Caco-2 (cell line): ENCODE data around the gene ELMOD1. TPM values are rescaled to one million over a fixed set of nuclear protein-coding genes. Genes with fewer than 3 reads are reported as not detected.

Experiments
- BruUV-seq: library from RNA; stranded (reverse); fragments of 400-500 nt; replicated peaks from 2 replicates; lab custom pipeline; 2021; lab: Mats Ljungman, UMichigan
- CTCF ChIA-PET: fragments of 300-600 bp; sonication (Branson Sonifier 250); formaldehyde crosslinking; loops from one replicate; lab custom pipeline; 2022; ENCODE audit warnings: antibody characterized with exemption; lab: Charles Lee
- POLR2A ChIA-PET: fragments of 300-600 bp; sonication (Branson Sonifier 250); formaldehyde crosslinking; loops from one replicate; lab custom pipeline; 2022; ENCODE audit warnings: antibody characterized with exemption; lab: Charles Lee
- DNase-seq, 2 experiments: peaks; one replicate each; pipeline versions ENCODE4 v3.0.0 to v3.0.0-alpha.2; 2020 to 2022
- H3K27me3 ChIP-seq: replicated peaks from 2 replicates; pipeline ENCODE4 v1.6.0; 2011; ENCODE audit warnings: low read length; ENCODE audit not compliant: control insufficient read depth, insufficient read depth
- H3K36me3 ChIP-seq: 2 replicates; pipeline ENCODE4 v1.5.1; 2011; ENCODE audit warnings: low read length; ENCODE audit not compliant: control insufficient read depth, insufficient read depth
- H3K4me1 ChIP-seq: fragments of 250-450 bp; sonication (Bioruptor Pico); 2 replicates; pipeline ENCODE4 v1.5.1; 2020; ENCODE audit warnings: mild to moderate bottlenecking
- H3K4me3 ChIP-seq: 2 replicates; pipeline ENCODE4 v1.5.1; 2011; ENCODE audit warnings: low read depth, mild to moderate bottlenecking, control low read depth, low read length
- H3K9me3 ChIP-seq: fragments of 250-450 bp; sonication (Bioruptor Pico); 2 replicates; pipeline ENCODE4 v1.5.1; 2020; ENCODE audit warnings: mild to moderate bottlenecking, moderate library complexity
- H3K27ac Mint-ChIP-seq: one replicate; pipeline ENCODE4 v1.8.0; 2022; ENCODE audit warnings: mixed read lengths; ENCODE audit not compliant: unreplicated experiment
- H3K27me3 Mint-ChIP-seq: one replicate; pipeline ENCODE4 v1.8.0; 2022; ENCODE audit warnings: mixed read lengths; ENCODE audit not compliant: insufficient read depth, unreplicated experiment
- H3K36me3 Mint-ChIP-seq: one replicate; pipeline ENCODE4 v1.8.0; 2022; ENCODE audit warnings: mild to moderate bottlenecking, mixed read lengths; ENCODE audit not compliant: insufficient read depth, unreplicated experiment
- H3K4me1 Mint-ChIP-seq: one replicate; pipeline ENCODE4 v1.8.0; 2022; ENCODE audit warnings: low read depth, mixed read lengths; ENCODE audit not compliant: unreplicated experiment
- H3K4me3 Mint-ChIP-seq: one replicate; pipeline ENCODE4 v1.8.0; 2022; ENCODE audit warnings: mild to moderate bottlenecking, moderate library complexity, mixed read lengths; ENCODE audit not compliant: unreplicated experiment
- H3K9me3 Mint-ChIP-seq: one replicate; pipeline ENCODE4 v1.8.0; 2022; ENCODE audit warnings: mixed read lengths; ENCODE audit not compliant: unreplicated experiment
- intact Hi-C: fragments of 100-400 bp; cut with micrococcal nuclease; formaldehyde crosslinking; loops from one replicate; pipeline ENCODE4 v1.10.0; 2022; ENCODE audit not compliant: unreplicated experiment
- total RNA-seq: library from RNA; stranded (reverse); gene quantifications from 2 replicates; pipeline ENCODE4 v1.2.3, GENCODE V29; 2022
- TF ChIP-seq, protein P1 (sequence below), 2 experiments: fragments of 200-600 bp in 1 of 2; IDR thresholded peaks; 1 replicate in 1 of 2; 2 replicates in 1 of 2; pipeline versions ENCODE4 v1.5.1 to v1.8.0; 2011 to 2022; ENCODE audit warnings: antibody characterized with exemption in 1 of 2, control low read depth in 1 of 2, inconsistent platforms in 1 of 2, low read depth in 1 of 2, low read length in 1 of 2, mild to moderate bottlenecking in 1 of 2, moderate library complexity in 1 of 2; ENCODE audit not compliant: insufficient read depth in 1 of 2, severe bottlenecking in 1 of 2, unreplicated experiment in 1 of 2

The ELMOD1 gene
- total RNA-seq, 1 experiment from 2014 or later, result not detected

DNA sequence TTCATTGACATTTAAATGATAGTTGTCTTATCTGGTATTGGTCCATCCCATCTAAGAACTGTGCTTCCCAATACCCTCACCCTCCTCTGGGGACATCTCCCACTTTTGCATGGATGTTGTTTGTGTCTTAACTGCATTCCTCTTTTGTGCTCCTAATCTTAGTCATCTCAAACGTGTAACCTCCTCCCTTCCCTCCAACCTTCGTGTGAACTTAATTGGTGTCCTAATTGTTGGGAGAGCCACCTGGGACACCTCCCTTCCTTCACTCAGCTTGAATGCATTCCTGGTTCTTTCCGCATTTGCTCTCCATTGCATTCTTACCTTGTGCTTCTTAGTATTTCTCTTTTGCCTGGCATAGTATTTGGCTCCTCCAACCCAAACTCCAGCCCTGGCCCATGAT lies 9.8 kb upstream of the ELMOD1 start:
- Histone ChIP-seq H3K4me3 (no peak overlapping the region), H3K36me3 (no peaks in the 10 kb centered on the region), H3K9me3 (peaks cover 3% of the 10 kb centered on the region; the same call in 1 of the 2 replicates), H3K27me3 (no peaks in the 10 kb centered on the region), H3K4me1 (no peaks in the 10 kb centered on the region)
- TF ChIP-seq, protein P1, sequence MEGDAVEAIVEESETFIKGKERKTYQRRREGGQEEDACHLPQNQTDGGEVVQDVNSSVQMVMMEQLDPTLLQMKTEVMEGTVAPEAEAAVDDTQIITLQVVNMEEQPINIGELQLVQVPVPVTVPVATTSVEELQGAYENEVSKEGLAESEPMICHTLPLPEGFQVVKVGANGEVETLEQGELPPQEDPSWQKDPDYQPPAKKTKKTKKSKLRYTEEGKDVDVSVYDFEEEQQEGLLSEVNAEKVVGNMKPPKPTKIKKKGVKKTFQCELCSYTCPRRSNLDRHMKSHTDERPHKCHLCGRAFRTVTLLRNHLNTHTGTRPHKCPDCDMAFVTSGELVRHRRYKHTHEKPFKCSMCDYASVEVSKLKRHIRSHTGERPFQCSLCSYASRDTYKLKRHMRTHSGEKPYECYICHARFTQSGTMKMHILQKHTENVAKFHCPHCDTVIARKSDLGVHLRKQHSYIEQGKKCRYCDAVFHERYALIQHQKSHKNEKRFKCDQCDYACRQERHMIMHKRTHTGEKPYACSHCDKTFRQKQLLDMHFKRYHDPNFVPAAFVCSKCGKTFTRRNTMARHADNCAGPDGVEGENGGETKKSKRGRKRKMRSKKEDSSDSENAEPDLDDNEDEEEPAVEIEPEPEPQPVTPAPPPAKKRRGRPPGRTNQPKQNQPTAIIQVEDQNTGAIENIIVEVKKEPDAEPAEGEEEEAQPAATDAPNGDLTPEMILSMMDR (IDR thresholded peaks at IDR 0.05; ENCODE audit: insufficient read depth in 1 of 2, low read depth in 1 of 2, low read length in 1 of 2, severe bottlenecking in 1 of 2, unreplicated experiment in 1 of 2), result no peak
- Mint-ChIP-seq H3K9me3 (peaks cover 12% of the 10 kb centered on the region), H3K27me3 (peaks cover 13% of the 10 kb centered on the region), H3K36me3 (no peaks in the 10 kb centered on the region), H3K27ac (no peak overlapping the region), H3K4me3 (no peak overlapping the region), H3K4me1 (no peaks in the 10 kb centered on the region)
- no peak for DNase-seq
- no TSS peak for BruUV-seq
- CTCF ChIA-PET, result no interaction called here
- POLR2A ChIA-PET, result no interaction called here
- intact Hi-C loops, result no loop called here

DNA sequence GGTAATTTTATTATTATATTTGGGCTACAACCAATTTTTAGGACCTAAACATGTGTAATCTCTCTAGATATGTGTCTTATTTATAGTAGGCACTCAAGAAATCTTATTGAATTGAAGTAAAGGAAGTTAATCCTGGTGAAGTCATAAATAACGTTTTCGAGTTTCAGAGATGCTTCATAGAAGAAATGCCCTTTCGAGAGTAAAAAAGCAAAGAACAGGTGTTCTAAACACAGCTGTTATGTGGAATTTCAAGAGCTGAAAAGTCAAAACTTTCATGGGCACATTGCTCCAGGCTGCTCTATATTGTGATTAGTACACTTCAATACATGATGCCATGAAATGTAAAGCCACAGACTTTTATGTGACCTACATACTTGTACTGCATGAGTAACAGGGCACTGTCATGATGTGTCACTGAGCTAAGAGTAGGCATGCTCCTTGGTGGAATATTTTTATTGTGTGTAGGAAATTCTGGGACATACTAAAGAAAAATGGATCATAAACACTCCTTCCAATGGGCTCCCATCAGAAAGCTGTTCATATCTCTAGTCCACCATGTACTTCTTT lies 7.2 kb upstream of the ELMOD1 start:
- H3K27ac Mint-ChIP-seq, result no peak overlapping the region
- ChIA-PET CTCF (interaction anchor here (1.9 kb wide), 1 partner anchor 105 kb away, joined by 6 read pairs; no protein-coding TSS in a partner anchor), POLR2A (no interaction called here)
- no peak for DNase-seq
- Histone ChIP-seq H3K4me1 (no peaks in the 10 kb centered on the region), H3K9me3 (peaks cover 3% of the 10 kb centered on the region; the same call in 1 of the 2 replicates), H3K36me3 (no peaks in the 10 kb centered on the region), H3K4me3 (no peak overlapping the region), H3K27me3 (no peaks in the 10 kb centered on the region; the same call in 1 of the 2 replicates)
- no TSS peak for BruUV-seq
- H3K4me3 Mint-ChIP-seq, result no peak overlapping the region
- H3K27me3 Mint-ChIP-seq, result peaks cover 26% of the 10 kb centered on the region
- H3K9me3 Mint-ChIP-seq, result peaks cover 10% of the 10 kb centered on the region
- intact Hi-C loops, result no loop called here
- no peaks in the 10 kb centered on the region for H3K4me1 Mint-ChIP-seq
- H3K36me3 Mint-ChIP-seq, result no peaks in the 10 kb centered on the region
- TF ChIP-seq, protein P1 (IDR thresholded peaks at IDR 0.05; ENCODE audit: insufficient read depth in 1 of 2, low read depth in 1 of 2, low read length in 1 of 2, severe bottlenecking in 1 of 2, unreplicated experiment in 1 of 2), result no peak

- no peak overlapping the region for H3K27ac Mint-ChIP-seq
- H3K27me3 Mint-ChIP-seq, result peaks cover 41% of the 10 kb centered on the region
- no peak for DNase-seq
- H3K4me1 Mint-ChIP-seq, result peaks cover 17% of the 10 kb centered on the region
- no peak overlapping the region for H3K4me3 Mint-ChIP-seq
- H3K9me3 Mint-ChIP-seq, result no peaks in the 10 kb centered on the region
- Histone ChIP-seq H3K4me3 (no peak overlapping the region), H3K4me1 (peaks cover 4% of the 10 kb centered on the region; the same call in 1 of the 2 replicates), H3K36me3 (no peaks in the 10 kb centered on the region), H3K9me3 (no peaks in the 10 kb centered on the region), H3K27me3 (peaks cover 7% of the 10 kb centered on the region)
- POLR2A ChIA-PET, result no interaction called here
- no TSS peak for BruUV-seq
- CTCF ChIA-PET, result no interaction called here
- intact Hi-C loops, result no loop called here
- no peaks in the 10 kb centered on the region for H3K36me3 Mint-ChIP-seq
- TF ChIP-seq, protein P1 (IDR thresholded peaks at IDR 0.05; ENCODE audit: insufficient read depth in 1 of 2, low read depth in 1 of 2, low read length in 1 of 2, severe bottlenecking in 1 of 2, unreplicated experiment in 1 of 2), result no peak
Observed at GRCh38 chr11:107587306-107587979, 3.5 kb upstream of the ELMOD1 start.
